Measurements from ENCODE around the gene TAF7. TPM values are rescaled to one million over a fixed set of nuclear protein-coding genes. Genes with fewer than 3 reads are reported as not detected.
"Not testable (repeated sequence)": the region's sequence is repeated elsewhere in the genome, so short reads cannot be mapped to it uniquely, and the experiment has no call there.

TAF7 gene
- total RNA-seq, 1 experiment from 2014 or later, result 67.6 TPM

DNA sequence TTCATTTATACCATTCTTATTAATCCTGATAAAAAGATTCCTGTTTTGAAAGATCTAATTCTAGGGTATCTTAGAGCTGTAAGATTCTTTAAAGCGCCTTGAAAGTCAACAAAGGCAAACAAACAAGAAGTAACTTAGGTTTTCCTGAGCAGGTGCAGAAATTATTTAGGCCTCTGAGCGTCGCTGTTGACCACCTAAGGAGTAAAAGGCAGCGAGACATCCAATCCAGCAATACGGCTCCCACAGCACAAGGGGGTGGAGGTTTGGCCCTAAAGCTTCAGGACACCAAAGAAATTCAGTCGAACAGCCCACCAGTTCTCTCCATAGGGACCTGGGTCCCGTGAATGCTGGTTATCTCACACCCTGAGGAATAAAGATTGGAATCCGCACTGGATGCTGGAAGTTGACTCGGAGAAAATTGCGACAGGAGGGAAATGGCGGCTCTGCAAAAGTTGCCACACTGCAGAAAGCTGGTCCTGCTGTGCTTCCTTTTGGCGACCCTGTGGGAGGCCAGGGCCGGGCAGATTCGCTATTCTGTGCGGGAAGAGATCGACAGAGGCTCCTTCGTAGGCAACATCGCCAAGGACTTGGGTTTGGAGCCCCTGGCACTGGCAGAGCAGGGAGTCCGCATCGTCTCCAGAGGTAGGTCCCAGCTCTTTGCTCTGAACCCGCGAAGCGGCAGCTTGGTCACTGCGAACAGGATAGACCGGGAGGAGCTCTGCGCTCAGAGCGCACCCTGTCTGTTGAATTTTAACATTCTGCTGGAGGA lies 18.1 kb upstream of the TAF7 start, which contains the start of gene PCDHGA2:
PCDHGA2 (plus strand) TSS at position 223 of the 769 bp plus-strand sequence.
- peak; percentile 25 for DNase-seq (ENCODE audit: low read depth)

DNA sequence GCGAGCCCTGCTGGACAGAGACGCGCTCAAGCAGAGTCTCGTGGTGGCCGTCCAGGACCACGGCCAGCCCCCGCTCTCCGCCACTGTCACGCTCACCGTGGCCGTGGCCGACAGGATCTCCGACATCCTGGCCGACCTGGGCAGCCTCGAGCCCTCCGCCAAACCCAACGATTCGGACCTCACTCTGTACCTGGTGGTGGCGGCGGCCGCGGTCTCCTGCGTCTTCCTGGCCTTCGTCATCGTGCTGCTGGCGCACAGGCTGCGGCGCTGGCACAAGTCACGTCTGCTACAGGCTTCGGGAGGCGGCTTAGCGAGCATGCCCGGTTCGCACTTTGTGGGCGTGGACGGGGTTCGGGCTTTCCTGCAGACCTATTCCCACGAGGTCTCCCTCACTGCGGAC lies 12.0 kb upstream of the TAF7 start:
- not testable (repeated sequence) for DNase-seq (ENCODE audit: low read depth)

GRCh38 chr5:141330299-141331080 lies 9.9 kb upstream of the TAF7 start, which contains the start of gene PCDHGA1:
PCDHGA1 (plus strand) TSS chr5:141330514.
- peak; percentile 76 for DNase-seq (ENCODE audit: low read depth)

- peak; percentile 13 for DNase-seq (ENCODE audit: low read depth)
These were observed 7.6 kb upstream of the TAF7 start for GRCh38 chr5:141328231-141328630.

DNA sequence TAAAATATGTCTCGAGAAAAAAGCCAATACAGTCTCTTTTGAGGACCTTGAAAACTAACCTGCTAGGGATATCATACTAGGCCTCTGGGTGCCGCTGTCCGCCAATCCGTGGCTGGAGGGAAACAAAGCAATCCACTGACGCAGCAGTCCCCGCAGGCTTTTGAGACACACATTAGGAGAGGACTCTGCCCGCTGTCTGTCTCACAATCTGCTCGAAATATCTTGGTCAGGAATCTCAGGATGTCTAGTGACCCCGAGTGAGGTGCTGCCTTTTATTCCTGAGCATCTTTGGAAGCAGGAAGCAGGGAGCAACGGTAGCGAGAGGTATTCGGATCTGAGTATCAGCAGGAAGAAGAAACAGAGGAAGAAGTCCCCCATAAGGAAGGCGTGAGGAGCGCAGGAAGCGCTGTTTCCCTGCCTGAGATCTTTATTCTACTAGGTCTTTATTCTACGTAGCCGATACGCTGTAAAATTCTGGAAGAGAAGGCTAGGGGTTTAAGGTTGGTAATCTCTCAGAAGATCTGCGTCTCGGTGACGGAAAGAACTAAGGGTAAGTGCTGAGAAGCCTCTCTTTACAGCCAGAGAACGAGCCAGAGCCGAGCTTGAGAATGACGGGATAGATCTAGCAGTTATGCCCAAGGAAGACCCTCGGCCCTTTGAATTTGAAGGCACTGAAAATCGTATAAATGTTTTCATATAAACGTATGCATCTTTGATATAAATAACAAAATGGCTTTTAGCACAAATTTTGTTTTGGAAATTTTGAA lies 5.7 kb upstream of the TAF7 start:
- DNase-seq (ENCODE audit: low read depth), result peak; percentile 69

DNA sequence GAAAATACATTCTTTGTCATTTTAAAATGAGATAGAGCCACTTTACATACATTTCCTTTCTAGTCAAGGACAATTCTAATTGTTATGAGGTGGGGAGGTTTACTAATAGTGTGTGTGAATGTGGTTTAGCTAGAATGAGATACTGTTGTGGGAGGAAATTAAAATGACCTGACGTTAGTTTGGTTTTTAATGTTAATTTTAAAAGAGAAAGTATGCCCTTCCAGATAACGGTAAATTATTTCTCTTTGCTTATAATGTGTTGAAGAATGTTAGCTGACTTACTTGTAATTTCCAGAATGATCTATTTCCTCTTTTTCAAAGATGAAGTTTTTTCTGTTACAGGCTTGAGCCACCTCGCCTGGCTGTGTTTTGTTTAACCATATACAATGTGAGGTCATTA lies 1.7 kb upstream of the TAF7 start:
- DNase-seq (ENCODE audit: low read depth), result no peak

DNA sequence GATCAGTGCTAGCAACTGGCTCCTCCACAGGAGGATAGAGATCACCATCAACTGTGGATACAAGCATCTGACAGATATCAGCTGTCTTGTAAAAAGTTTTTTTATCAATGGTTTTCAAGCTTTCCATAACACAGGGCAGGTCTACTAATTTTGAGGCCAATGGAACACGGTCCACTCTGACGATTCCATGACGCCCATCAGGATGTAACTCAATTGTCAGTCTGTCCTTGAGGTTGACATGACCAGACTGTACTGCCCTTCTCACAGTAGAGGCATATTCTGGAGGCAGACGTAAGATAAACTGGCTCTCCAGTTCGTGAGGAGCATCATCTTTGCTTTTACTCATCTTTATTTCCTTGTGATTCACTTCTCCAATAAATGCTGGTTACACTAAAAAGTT lies 885 bp downstream of the TAF7 start:
- DNase-seq (ENCODE audit: low read depth), result no peak

DNA sequence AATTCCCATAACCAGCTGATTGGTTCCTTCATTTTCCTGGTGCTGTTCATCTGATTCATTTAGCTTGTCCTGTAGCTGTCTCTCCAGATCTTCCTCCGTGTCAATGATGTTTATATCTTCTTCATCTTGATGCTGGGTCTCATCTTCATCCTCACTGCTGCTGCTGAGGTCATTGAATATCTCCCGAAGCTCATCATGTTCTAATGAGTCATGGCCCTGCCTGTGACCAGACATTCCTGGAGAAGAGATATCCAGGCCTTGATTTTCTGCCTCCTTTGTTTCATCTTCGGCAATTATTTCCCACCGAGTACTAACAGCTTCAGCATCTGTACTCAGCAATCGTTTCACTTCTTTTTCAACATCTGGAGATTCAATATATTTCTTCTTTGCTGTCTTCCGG lies 1.4 kb downstream of the TAF7 start:
- DNase-seq (ENCODE audit: low read depth), result peak; percentile 10

GRCh38 chr5:141316963-141317362 lies 3.6 kb downstream of the TAF7 start:
- not testable (repeated sequence) for DNase-seq (ENCODE audit: low read depth)

DNA sequence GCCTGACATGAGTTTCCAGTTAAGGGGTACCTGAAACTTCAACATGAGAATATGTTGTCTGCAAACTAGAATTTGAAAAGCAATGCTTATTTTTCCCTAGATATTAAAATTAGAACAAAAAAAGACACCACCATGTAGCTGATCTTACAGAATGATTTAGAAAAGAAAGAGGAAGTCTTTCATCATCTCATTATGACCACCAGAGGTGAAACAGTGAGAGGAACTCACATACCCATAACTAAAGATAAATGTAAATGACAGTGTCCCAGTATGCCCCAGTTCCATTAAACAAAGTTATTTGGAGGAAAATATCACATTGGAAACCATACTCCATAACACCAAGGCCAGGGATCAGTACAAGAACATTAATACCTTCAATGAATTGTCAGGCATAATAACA lies 6.9 kb downstream of the TAF7 start:
- DNase-seq (ENCODE audit: low read depth), result no peak

DNA sequence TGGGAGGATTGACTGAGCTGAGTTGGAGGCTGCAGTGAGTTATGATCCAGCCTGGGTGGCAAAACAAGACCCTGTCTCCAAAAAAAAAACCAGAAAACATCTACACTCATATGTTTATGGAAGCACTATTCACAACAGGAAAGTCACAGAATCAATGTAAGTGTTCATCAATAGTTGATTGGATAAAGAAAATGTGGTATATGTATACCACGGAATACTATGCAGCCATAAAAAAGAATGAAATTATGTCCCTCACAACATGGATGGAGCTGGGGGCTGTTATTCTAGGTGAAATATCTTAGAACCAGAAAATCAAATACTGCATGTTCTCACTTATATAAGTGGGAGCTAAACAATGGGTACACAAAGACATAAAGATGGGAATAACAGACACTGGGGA lies 14.0 kb downstream of the TAF7 start:
- no peak for DNase-seq (ENCODE audit: low read depth)

- no peak for DNase-seq (ENCODE audit: low read depth)
These were observed 16.8 kb downstream of the TAF7 start, which contains the start of gene SLC25A2 for GRCh38 chr5:141303756-141304155. SLC25A2 (minus strand) TSS chr5:141304049; CDS start chr5:141303865, 184 bp downstream.

GRCh38 chr5:141298376-141298775 lies 22.2 kb downstream of the TAF7 start:
- DNase-seq (ENCODE audit: low read depth), result no peak

DNA sequence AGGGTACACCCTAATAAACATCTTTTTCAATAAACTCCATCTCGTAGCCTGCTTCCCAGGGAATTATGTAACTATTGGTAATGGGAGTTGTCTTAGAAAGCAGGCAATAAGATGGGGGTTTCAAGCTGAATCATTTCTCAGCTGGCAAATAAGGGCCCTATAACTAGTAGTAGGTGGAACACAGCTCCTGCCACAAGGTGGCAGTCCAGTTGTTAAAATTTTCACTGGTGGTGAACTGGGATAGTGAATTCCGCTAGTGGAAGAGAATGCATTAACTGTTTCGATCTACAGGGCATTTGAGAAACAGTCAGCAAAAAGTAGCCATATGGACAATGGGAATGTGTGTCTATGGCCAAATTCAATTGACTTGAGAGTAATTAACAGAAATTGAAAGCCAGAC lies 47.7 kb downstream of the TAF7 start:
- DNase-seq (ENCODE audit: low read depth), result no peak

DNA sequence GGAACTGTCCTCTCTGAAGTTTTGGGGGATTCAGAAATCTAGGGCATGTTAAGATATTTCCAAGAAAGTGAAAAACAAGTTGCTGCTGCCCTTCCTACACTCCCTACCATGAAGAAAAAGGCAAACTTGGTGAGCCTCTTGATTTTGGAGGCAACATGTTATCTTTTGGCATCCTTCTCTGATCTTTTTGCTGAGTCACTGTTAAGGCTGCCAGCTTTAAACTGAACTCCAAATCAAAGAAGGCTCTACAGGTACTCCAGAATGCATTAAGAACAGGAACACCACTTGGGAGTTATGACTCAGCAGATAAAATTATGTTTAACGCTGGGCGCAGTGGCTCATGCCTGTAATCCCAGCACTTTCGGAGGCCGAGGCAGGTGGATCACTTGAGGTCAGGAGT lies 51.4 kb downstream of the TAF7 start:
- DNase-seq (ENCODE audit: low read depth), result no peak

Other genes with a start within 250 kb of the TAF7 start
- 10.7 and 13.4 TPM in 2 replicates for gene PCDHB2, start 226.2 kb downstream of the TAF7 start, total RNA-seq (2014; rRNA removed)
- 2.0 and 2.4 TPM in 2 replicates for gene PCDHB3, start 220.3 kb downstream of the TAF7 start, total RNA-seq (2014; rRNA removed)
- gene PCDHB4, start 199.0 kb downstream of the TAF7 start, total RNA-seq (2014; rRNA removed), result 1.8 and 1.9 TPM in 2 replicates
- 0.63 and 1.1 TPM in 2 replicates for gene PCDHB5, start 185.6 kb downstream of the TAF7 start, total RNA-seq (2014; rRNA removed)
- gene PCDHB6, start 170.7 kb downstream of the TAF7 start, total RNA-seq (2014; rRNA removed), result 0.34 and 0.38 TPM in 2 replicates
- 2.0 and 3.4 TPM in 2 replicates for gene PCDHB7, start 148.1 kb downstream of the TAF7 start, total RNA-seq (2014; rRNA removed)
- 9.6 and 12.3 TPM in 2 replicates for gene PCDHB8, start 143.0 kb downstream of the TAF7 start, total RNA-seq (2014; rRNA removed)
- 10.4 and 12.2 TPM in 2 replicates for gene PCDHB16, start 138.4 kb downstream of the TAF7 start, total RNA-seq (2014; rRNA removed)
- gene PCDHB9, start 133.6 kb downstream of the TAF7 start, total RNA-seq (2014; rRNA removed), result 2.8 and 3.1 TPM in 2 replicates
- 2.4 and 2.8 TPM in 2 replicates for gene PCDHB10, start 128.4 kb downstream of the TAF7 start, total RNA-seq (2014; rRNA removed)
- 0.77 and 1.5 TPM in 2 replicates for gene PCDHB11, start 121.2 kb downstream of the TAF7 start, total RNA-seq (2014; rRNA removed)
- gene PCDHB12, start 112.1 kb downstream of the TAF7 start, total RNA-seq (2014; rRNA removed), result 3.1 and 3.6 TPM in 2 replicates
- 3.5 and 5.1 TPM in 2 replicates for gene PCDHB13, start 106.9 kb downstream of the TAF7 start, total RNA-seq (2014; rRNA removed)
- 4.3 and 4.9 TPM in 2 replicates for gene PCDHB14, start 97.4 kb downstream of the TAF7 start, total RNA-seq (2014; rRNA removed)
- 3.8 TPM in 2 replicates for gene PCDHB15, start 75.4 kb downstream of the TAF7 start, total RNA-seq (2014; rRNA removed)
- gene SLC25A2, start 16.7 kb downstream of the TAF7 start, total RNA-seq (2014; rRNA removed), result 0.17 TPM in 1 of 2 replicates, not detected in the other
- gene PCDHGA1, start 9.7 kb upstream of the TAF7 start, total RNA-seq (2014; rRNA removed), result 5.3 and 7.1 TPM in 2 replicates
- 0.90 and 1.1 TPM in 2 replicates for gene PCDHGA2, start 18.0 kb upstream of the TAF7 start, total RNA-seq (2014; rRNA removed)
- 0.57 TPM in 1 of 2 replicates, not detected in the other for gene PCDHGA3, start 23.0 kb upstream of the TAF7 start, total RNA-seq (2014; rRNA removed)
- 6.8 and 8.1 TPM in 2 replicates for gene PCDHGB1, start 29.3 kb upstream of the TAF7 start, total RNA-seq (2014; rRNA removed)
- 3.9 and 4.4 TPM in 2 replicates for gene PCDHGA4, start 34.2 kb upstream of the TAF7 start, total RNA-seq (2014; rRNA removed)
- gene PCDHGB2, start 39.2 kb upstream of the TAF7 start, total RNA-seq (2014; rRNA removed), result 9.0 and 12.5 TPM in 2 replicates
- 0.98 and 1.5 TPM in 2 replicates for gene PCDHGA5, start 43.4 kb upstream of the TAF7 start, total RNA-seq (2014; rRNA removed)
- 1.4 and 1.6 TPM in 2 replicates for gene PCDHGB3, start 49.5 kb upstream of the TAF7 start, total RNA-seq (2014; rRNA removed)
- 0.77 and 0.98 TPM in 2 replicates for gene PCDHGA6, start 53.1 kb upstream of the TAF7 start, total RNA-seq (2014; rRNA removed)
- 0.57 and 0.77 TPM in 2 replicates for gene PCDHGA7, start 62.0 kb upstream of the TAF7 start, total RNA-seq (2014; rRNA removed)
- gene PCDHGB4, start 66.9 kb upstream of the TAF7 start, total RNA-seq (2014; rRNA removed), result 0.69 and 0.71 TPM in 2 replicates
- gene PCDHGA8, start 71.8 kb upstream of the TAF7 start, total RNA-seq (2014; rRNA removed), result 0.26 and 0.75 TPM in 2 replicates
- gene PCDHGB5, start 77.2 kb upstream of the TAF7 start, total RNA-seq (2014; rRNA removed), result 0.52 and 2.1 TPM in 2 replicates
- 0.64 and 0.75 TPM in 2 replicates for gene PCDHGA9, start 82.0 kb upstream of the TAF7 start, total RNA-seq (2014; rRNA removed)
- gene PCDHGB6, start 87.2 kb upstream of the TAF7 start, total RNA-seq (2014; rRNA removed), result 0.32 and 0.40 TPM in 2 replicates
- 17.4 and 21.4 TPM in 2 replicates for gene PCDHGA10, start 92.2 kb upstream of the TAF7 start, total RNA-seq (2014; rRNA removed)
- gene PCDHGB7, start 96.9 kb upstream of the TAF7 start, total RNA-seq (2014; rRNA removed), result 0.52 and 0.83 TPM in 2 replicates
- gene PCDHGA11, start 100.3 kb upstream of the TAF7 start, total RNA-seq (2014; rRNA removed), result 0.64 and 0.75 TPM in 2 replicates
- gene PCDHGA12, start 109.7 kb upstream of the TAF7 start, total RNA-seq (2014; rRNA removed), result 6.1 and 6.9 TPM in 2 replicates
- 96.0 and 98.3 TPM in 2 replicates for gene PCDHGC3, start 155.2 kb upstream of the TAF7 start, total RNA-seq (2014; rRNA removed)
- 0.69 and 0.83 TPM in 2 replicates for gene PCDHGC4, start 164.2 kb upstream of the TAF7 start, total RNA-seq (2014; rRNA removed)
- 1.7 and 2.0 TPM in 2 replicates for gene PCDHGC5, start 168.3 kb upstream of the TAF7 start, total RNA-seq (2014; rRNA removed)

All from LHCN-M2 (cell line).